ENCODE results near the gene CPO.

The CPO gene

GRCh38 chr2:206974551-206974950, 35.2 kb downstream of the CPO start:
- no peak for DNase-seq (ENCODE audit: low spot score)

GRCh38 chr2:206978746-206979145, 39.4 kb downstream of the CPO start:
- no peak for DNase-seq (ENCODE audit: low spot score)

GRCh38 chr2:206979365-206979764, 40.0 kb downstream of the CPO start:
- DNase-seq (ENCODE audit: low spot score) = no peak

- DNase-seq (ENCODE audit: low spot score) = no peak
Observed at GRCh38 chr2:206979922-206980321, 40.6 kb downstream of the CPO start.

GRCh38 chr2:206980413-206980812, 41.1 kb downstream of the CPO start:
- no peak for DNase-seq (ENCODE audit: low spot score)

GRCh38 chr2:206981086-206981674, 41.9 kb downstream of the CPO start:
- DNase-seq (ENCODE audit: low spot score) = peak; percentile 3

- DNase-seq (ENCODE audit: low spot score) = peak; percentile 88
Observed at GRCh38 chr2:206981739-206982340, 42.5 kb downstream of the CPO start.

GRCh38 chr2:206982360-206982955, 43.1 kb downstream of the CPO start:
- peak; percentile 9 for DNase-seq (ENCODE audit: low spot score)

GRCh38 chr2:206983161-206983859, 44.0 kb downstream of the CPO start:
- peak; percentile 7 for DNase-seq (ENCODE audit: low spot score)

- DNase-seq (ENCODE audit: low spot score) = peak; percentile 6
Observed at GRCh38 chr2:206984206-206984605, 44.9 kb downstream of the CPO start.

GRCh38 chr2:206986943-206987342, 47.6 kb downstream of the CPO start:
- DNase-seq (ENCODE audit: low spot score) = no peak

GRCh38 chr2:206987810-206988209, 48.5 kb downstream of the CPO start:
- DNase-seq (ENCODE audit: low spot score) = no peak

GRCh38 chr2:206988884-206989283, 49.6 kb downstream of the CPO start:
- no peak for DNase-seq (ENCODE audit: low spot score)

GRCh38 chr2:206989311-206989710, 50.0 kb downstream of the CPO start:
- peak; percentile 8 for DNase-seq (ENCODE audit: low spot score)

GRCh38 chr2:206990360-206990759, 51.0 kb downstream of the CPO start:
- no peak for DNase-seq (ENCODE audit: low spot score)

- no peak for DNase-seq (ENCODE audit: low spot score)
Observed at GRCh38 chr2:206991070-206991469, 51.8 kb downstream of the CPO start.

GRCh38 chr2:206993396-206993911, 54.1 kb downstream of the CPO start:
- DNase-seq (ENCODE audit: low spot score) = no peak

GRCh38 chr2:206993964-206994363, 54.6 kb downstream of the CPO start:
- DNase-seq (ENCODE audit: low spot score) = no peak

- no peak for DNase-seq (ENCODE audit: low spot score)
Observed at GRCh38 chr2:206996556-206997065, 57.3 kb downstream of the CPO start.

GRCh38 chr2:207008105-207008990, 69.0 kb downstream of the CPO start:
- peak; percentile 75 for DNase-seq (ENCODE audit: low spot score)

GRCh38 chr2:207012461-207012860, 73.1 kb downstream of the CPO start:
- DNase-seq (ENCODE audit: low spot score) = no peak

- DNase-seq (ENCODE audit: low spot score) = no peak
Observed at GRCh38 chr2:207014424-207014823, 75.1 kb downstream of the CPO start.
